ENCODE results near the gene GGT6.

Gene GGT6

DNA sequence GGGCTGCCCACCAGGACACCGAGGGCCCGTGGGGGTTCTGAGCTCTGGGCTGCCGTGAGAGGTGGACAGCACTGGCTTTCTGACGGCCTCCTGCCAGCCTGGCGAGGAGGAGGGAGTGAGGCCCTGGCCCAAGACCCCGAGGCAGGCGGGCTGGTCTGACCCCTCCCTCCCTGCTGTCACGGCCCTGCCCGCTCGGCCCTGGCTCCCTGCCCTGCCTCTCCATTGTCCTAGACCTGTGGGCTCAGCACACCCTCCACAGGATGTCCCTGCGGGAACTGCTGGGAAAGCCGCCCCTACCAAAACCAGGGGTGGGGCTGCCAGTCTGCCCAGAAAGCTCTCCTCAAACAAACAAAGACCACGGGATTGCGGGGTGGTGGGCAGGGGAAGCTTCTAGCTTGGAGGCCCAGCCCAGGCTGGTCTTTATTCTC is 41.0 kb downstream of the GGT6 start:
- no peak for DNase-seq

DNA sequence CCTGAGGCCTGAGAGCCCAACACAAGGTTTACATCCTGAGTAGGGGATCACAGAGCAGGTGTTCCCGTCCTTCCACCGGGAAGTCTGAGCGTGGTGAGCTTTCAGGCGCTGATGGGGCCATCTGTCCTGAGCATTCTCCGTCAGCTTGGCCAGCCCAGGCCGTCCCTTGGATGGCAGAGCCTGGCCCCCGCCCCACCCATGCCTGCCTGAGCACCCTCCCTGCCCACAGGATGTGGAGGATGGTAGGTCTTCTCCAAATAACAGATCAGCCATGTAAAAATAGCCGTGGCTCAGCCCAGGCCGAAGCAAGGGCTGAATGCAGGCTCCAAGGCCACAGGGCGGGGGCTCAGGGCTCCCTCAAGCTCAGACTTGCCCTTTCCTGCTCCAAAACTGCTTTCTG is 41.5 kb downstream of the GGT6 start:
- no peak for DNase-seq

GRCh38 chr17:4516735-4517134 is 43.6 kb downstream of the GGT6 start:
- no peak for DNase-seq

DNA sequence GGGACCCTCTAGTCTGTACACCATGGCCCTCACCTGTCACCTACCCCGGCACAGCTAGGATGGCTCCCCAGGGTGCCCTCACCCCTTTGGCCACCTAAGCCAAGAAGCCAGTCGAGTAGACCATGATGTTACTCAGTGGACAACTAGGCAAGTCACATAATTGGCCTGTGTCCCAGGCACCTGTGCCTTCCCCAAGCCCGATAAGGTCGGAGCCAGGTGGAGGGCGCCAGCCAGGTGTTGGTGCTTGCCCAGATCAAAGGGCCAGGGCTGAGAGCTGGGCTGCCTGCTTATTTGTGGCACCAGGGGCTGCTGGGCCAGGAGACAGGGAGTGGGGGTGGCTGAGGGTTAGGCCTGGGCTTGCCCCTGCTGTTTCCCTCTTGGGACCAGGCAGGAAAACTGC is 44.9 kb downstream of the GGT6 start:
- DNase-seq, result no peak

DNA sequence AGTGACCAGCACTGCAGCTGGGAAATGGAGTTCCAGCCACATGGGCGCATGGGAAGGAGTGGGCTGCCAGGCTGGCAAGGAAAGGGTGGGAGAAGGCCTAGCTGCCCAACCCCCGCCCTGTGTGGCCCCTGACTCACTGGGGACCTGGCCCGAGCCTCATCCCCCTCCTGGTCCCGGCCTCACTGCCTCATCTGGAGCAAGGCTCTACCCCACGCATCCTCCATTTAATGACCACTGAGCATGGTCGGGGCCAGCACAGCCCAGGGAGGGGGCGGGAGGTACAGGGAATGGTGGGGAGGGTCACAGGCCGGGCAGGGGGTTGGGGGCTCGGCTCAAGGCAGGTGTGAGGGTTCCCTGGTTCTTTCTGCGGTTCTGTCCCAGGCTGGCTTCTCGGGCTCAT is 45.6 kb downstream of the GGT6 start:
- DNase-seq, result no peak

GRCh38 chr17:4514206-4514605 is 46.2 kb downstream of the GGT6 start:
- DNase-seq, result no peak

GRCh38 chr17:4513113-4514032 is 47.0 kb downstream of the GGT6 start:
- DNase-seq, result no peak

DNA sequence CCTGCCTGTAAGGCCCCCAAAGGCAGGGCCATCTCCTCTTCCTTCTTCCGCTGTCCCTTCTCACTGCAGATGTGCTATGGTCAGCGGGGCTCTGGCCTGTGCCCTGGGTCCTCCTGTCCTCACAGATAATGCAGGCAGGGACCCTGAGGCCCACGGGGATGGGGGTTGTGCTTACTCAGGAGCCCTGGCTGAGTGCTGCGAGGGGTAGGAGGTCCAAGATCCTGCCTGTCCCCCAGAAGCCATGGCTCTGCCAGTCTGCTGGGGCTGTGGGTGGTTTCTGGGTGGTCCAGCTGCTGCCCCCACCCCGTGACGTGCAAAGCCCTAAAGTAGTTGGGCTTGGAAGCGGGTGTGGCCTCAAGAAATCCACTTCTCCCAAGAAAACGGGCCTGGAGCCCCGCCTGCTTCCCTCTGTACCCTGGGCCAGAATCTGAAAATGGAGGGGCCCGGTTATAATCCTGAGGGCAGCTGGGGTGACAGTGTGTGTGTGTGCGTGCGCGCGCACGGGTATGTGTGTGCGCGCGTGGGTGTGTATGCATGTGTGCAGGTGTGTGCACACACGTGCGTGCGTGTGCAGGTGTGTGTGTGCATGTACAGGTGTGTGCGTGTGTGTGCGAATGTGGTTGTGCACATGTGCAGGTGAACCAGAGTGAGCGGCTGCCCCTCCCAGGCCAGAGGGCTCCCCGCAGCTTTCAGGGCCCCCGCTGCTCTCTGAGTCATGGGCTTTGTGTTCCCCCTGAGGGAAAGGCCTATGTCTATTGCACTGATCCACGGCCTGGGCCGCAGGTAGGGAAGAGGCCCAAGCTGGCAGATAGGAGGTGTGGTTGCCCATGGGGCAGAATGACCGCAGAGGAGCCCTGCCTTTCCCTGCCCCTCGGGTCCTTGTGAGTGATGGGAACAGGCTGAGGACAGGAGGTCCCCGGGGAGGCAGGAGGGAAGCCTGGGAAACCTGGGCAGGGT is 47.9 kb downstream of the GGT6 start:
- no peak for DNase-seq

- no peak for DNase-seq
Observed at GRCh38 chr17:4511199-4511932, 49.0 kb downstream of the GGT6 start.

DNA sequence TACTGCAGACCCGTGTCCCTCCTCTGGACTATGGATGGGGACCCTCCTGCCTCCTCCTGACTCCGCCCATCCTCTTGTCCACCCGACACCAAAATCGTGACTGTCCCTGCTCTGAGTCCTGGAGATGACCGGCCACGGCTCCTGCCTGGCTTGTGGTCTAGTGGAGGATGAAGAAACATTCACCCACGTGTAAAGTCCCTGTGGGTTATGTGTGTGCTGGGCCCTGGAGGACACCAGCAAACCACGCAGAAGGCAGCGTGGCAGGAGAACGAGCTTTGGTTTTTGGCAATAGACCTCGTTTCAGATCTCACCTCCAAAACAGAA is 49.8 kb downstream of the GGT6 start:
- no peak for DNase-seq

DNA sequence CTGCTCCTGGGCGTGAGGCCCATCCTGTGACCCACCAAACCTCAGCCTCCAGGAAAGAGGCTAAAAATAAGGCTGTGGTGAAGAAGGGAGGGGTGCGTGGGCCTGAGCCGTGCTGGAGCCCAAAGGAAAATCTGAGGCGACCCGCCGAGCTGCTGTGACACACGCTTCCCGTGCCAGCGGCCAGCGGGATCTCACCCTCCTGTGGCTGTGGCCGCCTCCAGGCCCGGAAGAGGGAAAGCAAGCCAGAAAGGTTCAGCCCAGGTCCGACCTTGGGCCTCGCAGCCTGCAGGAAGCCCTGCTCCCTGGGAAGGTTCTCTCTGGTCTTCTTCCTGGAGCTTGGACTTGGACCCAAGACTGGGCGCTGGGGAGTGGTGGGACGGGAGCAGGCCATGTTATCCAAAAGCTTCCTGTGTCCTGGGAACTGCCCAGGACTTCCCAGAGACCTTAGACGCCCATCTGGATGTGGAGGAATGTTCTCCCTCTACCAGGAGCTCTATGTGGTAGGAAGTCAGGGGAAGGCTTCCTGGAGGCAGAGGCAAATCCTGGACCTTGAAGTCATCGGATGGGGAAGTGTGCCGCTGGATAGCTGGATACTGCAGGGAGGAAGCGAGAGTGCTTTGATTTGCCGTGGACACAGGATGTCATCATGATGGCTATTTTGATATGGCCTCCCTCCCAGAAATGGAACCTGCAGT is 50.3 kb downstream of the GGT6 start:
- no peak for DNase-seq

DNA sequence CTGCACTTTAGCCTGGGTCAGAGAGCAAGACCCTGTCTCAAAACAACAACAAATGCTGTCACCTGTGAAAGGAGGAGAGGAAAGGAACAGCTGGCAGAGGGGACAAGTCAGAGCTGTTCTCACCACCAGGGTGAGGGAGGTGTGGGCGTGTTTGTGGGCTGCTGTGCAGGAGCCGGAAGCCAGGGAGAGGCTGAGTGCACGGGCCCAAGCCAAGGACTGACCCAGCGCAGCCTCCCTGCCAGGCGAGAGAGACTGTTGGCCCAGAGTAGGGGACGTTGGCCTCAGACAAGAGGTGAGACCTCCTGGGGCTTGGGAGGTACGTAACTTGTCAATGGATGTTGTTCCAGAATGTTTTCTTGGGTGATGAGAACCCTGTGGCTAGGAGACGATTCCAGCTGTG is 51.0 kb downstream of the GGT6 start:
- no peak for DNase-seq

DNA sequence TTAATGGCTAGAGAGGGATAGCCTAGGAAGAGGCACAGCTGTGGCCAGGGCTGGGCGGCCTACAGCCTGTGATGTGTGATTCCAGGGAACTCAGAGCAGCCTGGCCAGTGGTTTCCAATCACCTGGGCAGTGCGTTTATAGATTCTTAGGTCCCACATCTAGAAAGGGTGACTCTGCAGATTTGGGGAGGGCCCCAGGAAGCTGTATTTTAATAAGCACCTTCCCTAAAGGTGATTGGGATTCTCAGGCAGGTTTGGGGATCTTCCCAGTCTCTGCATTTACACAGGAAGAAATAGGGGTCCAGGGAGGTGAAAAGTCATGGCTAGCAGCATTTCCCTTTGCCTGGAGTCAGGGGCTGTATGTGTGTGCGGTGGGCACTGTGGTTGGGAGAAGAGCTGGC is 52.2 kb downstream of the GGT6 start:
- no peak for DNase-seq

GRCh38 chr17:4507361-4508111 is 52.8 kb downstream of the GGT6 start:
- no peak for DNase-seq
